Heart right ventricle (tissue), 16 donors: Measurements from ENCODE around the gene CST7. TPM values are rescaled to one million over a fixed set of nuclear protein-coding genes. Genes with fewer than 3 reads are reported as not detected.

Source experiments
- ATAC-seq, 8 donors: fragments of 200-7000 bp; cut with Tn5 transposase; one replicate each; pipeline ENCODE4 v1.9.1; 2020; ENCODE audit warnings: mild to moderate bottlenecking in 8 of 8, moderate library complexity in 8 of 8, moderate number of reproducible peaks in 1 of 8
- DNase-seq, 2 donors: peaks; one replicate each; pipeline ENCODE4 v3.0.0-alpha.2; 2020
- H3K27ac ChIP-seq, 10 donors: fragments of 200-600 bp; sonication (generic) in 2 of 10; one replicate each; pipeline versions ENCODE4 v1.5.0 to v1.8.0; 2020 to 2022; ENCODE audit warnings: mild to moderate bottlenecking in 3 of 10
- H3K27me3 ChIP-seq, 7 donors: fragments of 200-600 bp; one replicate each; pipeline ENCODE4 v1.8.0; 2021 to 2022; ENCODE audit warnings: mild to moderate bottlenecking in 2 of 7
- H3K36me3 ChIP-seq, 9 donors: fragments of 200-600 bp; sonication (generic) in 1 of 9; one replicate each; pipeline versions ENCODE4 v1.5.0 to v1.8.0; 2020 to 2022; ENCODE audit warnings: mild to moderate bottlenecking in 2 of 9
- H3K4me1 ChIP-seq, 9 donors: fragments of 200-600 bp; sonication (generic) in 1 of 9; one replicate each; pipeline versions ENCODE4 v1.5.0 to v1.8.0; 2020 to 2022; ENCODE audit warnings: mild to moderate bottlenecking in 4 of 9
- H3K4me3 ChIP-seq, 10 donors: fragments of 200-600 bp; sonication (generic) in 2 of 10; one replicate each; pipeline versions ENCODE4 v1.5.0 to v1.8.0; 2020 to 2022; ENCODE audit warnings: mild to moderate bottlenecking in 7 of 10, moderate library complexity in 2 of 10
- H3K9me3 ChIP-seq, 11 donors: fragments of 200-600 bp in 10 of 11; sonication (generic) in 2 of 11; one replicate each; pipeline versions ENCODE4 v1.5.0 to v1.8.0; 2013 to 2022; ENCODE audit warnings: mild to moderate bottlenecking in 2 of 11, control low read depth in 1 of 11, moderate library complexity in 1 of 11
- CTCF ChIP-seq, 9 donors: fragments of 200-600 bp; sonication (generic) in 2 of 9; IDR thresholded peaks; one replicate each; pipeline versions ENCODE4 v1.5.0 to v1.8.0; 2021 to 2022; ENCODE audit warnings: antibody characterized with exemption in 9 of 9, mild to moderate bottlenecking in 5 of 9, moderate library complexity in 1 of 9
- WGBS, 2 donors: extraction: QIAGEN DNeasy Blood & Tissue Kit; methylation state at CpG; one replicate each; pipeline ENCODE4 v1.1.7; 2013; ENCODE audit warnings: inconsistent platforms in 1 of 2; 5-methylcytosine and 5-hydroxymethylcytosine counted together
- intact Hi-C, 10 donors: fragments of 100-400 bp; cut with DNase I; formaldehyde crosslinking; loops; one replicate each; pipeline versions ENCODE4 v1.11.1 to v1.14.2; 2022
- polyA plus RNA-seq, 2 donors: library from polyadenylated mRNA; stranded (reverse); fragments of 200-250 nt; gene quantifications; one replicate each; pipeline ENCODE4 v1.2.3, GENCODE V29; 2013
- total RNA-seq, 10 donors: library from RNA; stranded (reverse); fragmentation: NEBNext Ultra II Directional in 3 of 10; extraction: Animal tissue kit (Norgen Biotek cat#: 25700) in 3 of 10; gene quantifications; one replicate each; pipeline versions ENCODE4 v1.2.1 to v1.2.4, GENCODE V29; 2021 to 2023
- donor health status: Arrhythmogenic right ventricular cardiomyopathy.
- donor health status: ischemic (EF 13 %, LVEDD 7.1; RV severe dilation, severe dysfunction).
- donor health status: healthy with polysubstance abuse.
- donor health status: DM: no; HTN: yes; CAD: no.
- donor health status: DM: no; HTN: no; CAD: no.
- donor health status: ischemic (EF 25% LVEDD 6.9; RV normal size, moderate dysfunction).
- donor health status: ischemic (EF 25% LVEDD 5.7; RV mildly dilated, moderate dysfunction).
- donor health status: healthy.
- donor health status: DM: yes; HTN: yes; CAD: no.
- donor health status: Ischemic cardiomyopathy.
- donor health status: ischemic (EF 35%, LVEDD 5.7; RV mildly dilated, moderate dysfunction).
- donor health status: nonischemic (EF 11% LVEDD 7.7; RV severe dilation, severe dysfunction).
- donor health status: DM: yes; HTN: yes; CAD: no.
- donor health status: PGD.
- donor health status: ischemic (EF 29% LVEDD 5.4; RV normal size, mild dysfunction).
- donor health status: nonischemic (EF 23%, LVEDD 6.1; RV moderate dilation, normal function).

The CST7 gene
- total and polyA plus RNA-seq, 12 donors = 0.28 to 10.0 (median 1.1) TPM; not detected in 2

- TF ChIP-seq CTCF (IDR thresholded peaks at IDR 0.05) = no peak
- intact Hi-C loops = no loop called here
- peaks cover 0 to 4% (median 0%) of the 10 kb centered on the region in 11 donors for H3K9me3 ChIP-seq
- DNase-seq (peak in 1 of 2 donors; percentile 3), ATAC-seq (peak in 5 of 8 donors; percentile 23 to 36 (median 25))
- H3K36me3 ChIP-seq = peaks cover 0 to 77% (median 31%) of the 10 kb centered on the region in 9 donors
- no peaks in the 10 kb centered on the region for H3K27me3 ChIP-seq
- no peak overlapping the region for H3K4me3 ChIP-seq
- peak overlapping the region in 6 of 10 donors; percentile 12 to 55 (median 46) for H3K27ac ChIP-seq
- WGBS, 2 donors = 86 to 89% methylated on average over 8 of the region's 8 CpGs
- H3K4me1 ChIP-seq = peaks cover 0 to 54% (median 20%) of the 10 kb centered on the region in 9 donors
Measured at GRCh38 chr20:25005661-25006060, 56.6 kb downstream of the CST7 start.

GRCh38 chr20:25006431-25007167 lies 57.5 kb downstream of the CST7 start:
- intact Hi-C loops = no loop called here
- 67 to 75% methylated on average over 12 of the region's 12 CpGs for WGBS, 2 donors
- H3K36me3 ChIP-seq = peaks cover 0 to 86% (median 38%) of the 10 kb centered on the region in 9 donors
- DNase-seq (peak in 1 of 2 donors; percentile 2), ATAC-seq (peak in 1 of 8 donors; percentile 28)
- peak overlapping the region in 9 of 10 donors; percentile 4 to 55 (median 19) for H3K27ac ChIP-seq
- H3K9me3 ChIP-seq = peaks cover 0 to 4% (median 0%) of the 10 kb centered on the region in 11 donors
- no peaks in the 10 kb centered on the region for H3K27me3 ChIP-seq
- no peak for TF ChIP-seq CTCF (IDR thresholded peaks at IDR 0.05)
- H3K4me3 ChIP-seq = no peak overlapping the region
- peaks cover 0 to 53% (median 18%) of the 10 kb centered on the region in 9 donors for H3K4me1 ChIP-seq

GRCh38 chr20:25007491-25008305 lies 58.6 kb downstream of the CST7 start:
- Histone ChIP-seq H3K9me3 (peaks cover 0 to 2% (median 0%) of the 10 kb centered on the region in 11 donors), H3K4me3 (no peak overlapping the region), H3K36me3 (peaks cover 0 to 93% (median 49%) of the 10 kb centered on the region in 9 donors), H3K4me1 (peaks cover 0 to 64% (median 18%) of the 10 kb centered on the region in 9 donors), H3K27me3 (no peaks in the 10 kb centered on the region), H3K27ac (peak overlapping the region in 3 of 10 donors; percentile 4 to 23 (median 10))
- intact Hi-C loops = no loop called here
- WGBS, 2 donors = 92 to 94% methylated on average over 22 of the region's 22 CpGs
- no peak for TF ChIP-seq CTCF (IDR thresholded peaks at IDR 0.05)
- DNase-seq = peak in 1 of 2 donors; percentile 1
- ATAC-seq = no peak
